Measurements from ENCODE around the gene APBA2.
A peak's percentile ranks its signal among the peaks of the same experiment; 100 is the strongest.

The APBA2 gene

GRCh38 chr15:29119847-29120246 lies 234.1 kb downstream of the APBA2 start:
- DNase-seq, result no peak
- intact Hi-C loops (cut with DNase I), result no loop called here

GRCh38 chr15:29120593-29121368 lies 235.0 kb downstream of the APBA2 start:
- intact Hi-C loops (cut with DNase I), result no loop called here
- peak in 3 of 10 donors; percentile 22 to 79 (median 75) for DNase-seq

- DNase-seq, result peak in 1 of 10 donors; percentile 67
- intact Hi-C loops (cut with DNase I), result no loop called here
Observed at GRCh38 chr15:29121369-29121656, 235.5 kb downstream of the APBA2 start.

- intact Hi-C loops (cut with DNase I), result no loop called here
- peak in 2 of 10 donors; percentile 67 to 75 for DNase-seq
Observed at GRCh38 chr15:29121907-29122306, 236.1 kb downstream of the APBA2 start.

- intact Hi-C loops (cut with DNase I), result no loop called here
- DNase-seq, result peak in 4 of 10 donors; percentile 10 to 72 (median 44)
Observed at GRCh38 chr15:29122506-29122905, 236.7 kb downstream of the APBA2 start.

GRCh38 chr15:29123171-29123570 lies 237.4 kb downstream of the APBA2 start:
- peak in 3 of 10 donors; percentile 67 to 81 (median 72) for DNase-seq
- intact Hi-C loops (cut with DNase I), result no loop called here

- DNase-seq, result peak in 2 of 10 donors; percentile 64 to 81
- intact Hi-C loops (cut with DNase I), result no loop called here
Observed at GRCh38 chr15:29123991-29124390, 238.2 kb downstream of the APBA2 start.

GRCh38 chr15:29124581-29125381 lies 239.0 kb downstream of the APBA2 start:
- intact Hi-C loops (cut with DNase I), result no loop called here
- peak in 3 of 10 donors; percentile 70 to 77 (median 74) for DNase-seq

- intact Hi-C loops (cut with DNase I), result no loop called here
- DNase-seq, result peak in 3 of 10 donors; percentile 55 to 64 (median 62)
Observed at GRCh38 chr15:29125382-29126207, 239.8 kb downstream of the APBA2 start.

- intact Hi-C loops (cut with DNase I), result no loop called here
- peak in 3 of 10 donors; percentile 58 to 82 (median 77) for DNase-seq
Observed at GRCh38 chr15:29126208-29126536, 240.4 kb downstream of the APBA2 start.

- intact Hi-C loops (cut with DNase I), result no loop called here
- DNase-seq, result peak in 3 of 10 donors; percentile 44 to 82 (median 74)
Observed at GRCh38 chr15:29126821-29127461, 241.2 kb downstream of the APBA2 start.

GRCh38 chr15:29127506-29128430 lies 242.0 kb downstream of the APBA2 start:
- DNase-seq, result peak in 3 of 10 donors; percentile 24 to 61 (median 52)
- intact Hi-C loops (cut with DNase I), result no loop called here

- intact Hi-C loops (cut with DNase I), result no loop called here
- peak in 1 of 10 donors; percentile 52 for DNase-seq
Observed at GRCh38 chr15:29128671-29129070, 242.9 kb downstream of the APBA2 start.

- DNase-seq, result peak in 2 of 10 donors; percentile 29 to 40
- intact Hi-C loops (cut with DNase I), result no loop called here
Observed at GRCh38 chr15:29129221-29129620, 243.4 kb downstream of the APBA2 start.

- peak in 3 of 10 donors; percentile 2 to 64 (median 64) for DNase-seq
- intact Hi-C loops (cut with DNase I), result loop anchor here (10.0 kb wide), 1 partner anchor 135 kb away; the partner anchor contains the start of gene NSMCE3
Observed at GRCh38 chr15:29129926-29130325, 244.2 kb downstream of the APBA2 start.

GRCh38 chr15:29130476-29130875 lies 244.7 kb downstream of the APBA2 start:
- intact Hi-C loops (cut with DNase I), result loop anchor here (10.0 kb wide), 1 partner anchor 134 kb away; the partner anchor contains the start of gene NSMCE3
- peak in 1 of 10 donors; percentile 8 for DNase-seq

GRCh38 chr15:29130951-29131839 lies 245.4 kb downstream of the APBA2 start:
- intact Hi-C loops (cut with DNase I), result loop anchor here (10.0 kb wide), 1 partner anchor 134 kb away; the partner anchor contains the start of gene NSMCE3
- DNase-seq, result peak in 4 of 10 donors; percentile 0 to 43 (median 19)

Measured in posterior cingulate gyrus (tissue), 11 donors.